ENCODE results near the gene PIM3.

The PIM3 gene

GRCh38 chr22:49999946-50000586, 39.5 kb downstream of the PIM3 start:
- no peak overlapping the region for H3K4me3 ChIP-seq (ENCODE audit: low read depth, low read length)
- in situ Hi-C loops (cut with HindIII; ENCODE audit: low sequenced_read_pairs), result no loop called here
- no peak for DNase-seq (ENCODE audit: low read depth, low spot score)
- TF ChIP-seq, protein P1, sequence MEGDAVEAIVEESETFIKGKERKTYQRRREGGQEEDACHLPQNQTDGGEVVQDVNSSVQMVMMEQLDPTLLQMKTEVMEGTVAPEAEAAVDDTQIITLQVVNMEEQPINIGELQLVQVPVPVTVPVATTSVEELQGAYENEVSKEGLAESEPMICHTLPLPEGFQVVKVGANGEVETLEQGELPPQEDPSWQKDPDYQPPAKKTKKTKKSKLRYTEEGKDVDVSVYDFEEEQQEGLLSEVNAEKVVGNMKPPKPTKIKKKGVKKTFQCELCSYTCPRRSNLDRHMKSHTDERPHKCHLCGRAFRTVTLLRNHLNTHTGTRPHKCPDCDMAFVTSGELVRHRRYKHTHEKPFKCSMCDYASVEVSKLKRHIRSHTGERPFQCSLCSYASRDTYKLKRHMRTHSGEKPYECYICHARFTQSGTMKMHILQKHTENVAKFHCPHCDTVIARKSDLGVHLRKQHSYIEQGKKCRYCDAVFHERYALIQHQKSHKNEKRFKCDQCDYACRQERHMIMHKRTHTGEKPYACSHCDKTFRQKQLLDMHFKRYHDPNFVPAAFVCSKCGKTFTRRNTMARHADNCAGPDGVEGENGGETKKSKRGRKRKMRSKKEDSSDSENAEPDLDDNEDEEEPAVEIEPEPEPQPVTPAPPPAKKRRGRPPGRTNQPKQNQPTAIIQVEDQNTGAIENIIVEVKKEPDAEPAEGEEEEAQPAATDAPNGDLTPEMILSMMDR (IDR thresholded peaks at IDR 0.05; ENCODE audit: low read depth, low read length), result no peak

GRCh38 chr22:50000587-50001387, 40.2 kb downstream of the PIM3 start:
- in situ Hi-C loops (cut with HindIII; ENCODE audit: low sequenced_read_pairs), result no loop called here
- DNase-seq (ENCODE audit: low read depth, low spot score), result no peak
- H3K4me3 ChIP-seq (ENCODE audit: low read depth, low read length), result no peak overlapping the region
- TF ChIP-seq, protein P1 (IDR thresholded peaks at IDR 0.05; ENCODE audit: low read depth, low read length), result no peak

- TF ChIP-seq, protein P1 (IDR thresholded peaks at IDR 0.05; ENCODE audit: low read depth, low read length), result no peak
- in situ Hi-C loops (cut with HindIII; ENCODE audit: low sequenced_read_pairs), result no loop called here
- no peak overlapping the region for H3K4me3 ChIP-seq (ENCODE audit: low read depth, low read length)
- no peak for DNase-seq (ENCODE audit: low read depth, low spot score)
Measured at GRCh38 chr22:50001388-50002231, 41.0 kb downstream of the PIM3 start.

DNA sequence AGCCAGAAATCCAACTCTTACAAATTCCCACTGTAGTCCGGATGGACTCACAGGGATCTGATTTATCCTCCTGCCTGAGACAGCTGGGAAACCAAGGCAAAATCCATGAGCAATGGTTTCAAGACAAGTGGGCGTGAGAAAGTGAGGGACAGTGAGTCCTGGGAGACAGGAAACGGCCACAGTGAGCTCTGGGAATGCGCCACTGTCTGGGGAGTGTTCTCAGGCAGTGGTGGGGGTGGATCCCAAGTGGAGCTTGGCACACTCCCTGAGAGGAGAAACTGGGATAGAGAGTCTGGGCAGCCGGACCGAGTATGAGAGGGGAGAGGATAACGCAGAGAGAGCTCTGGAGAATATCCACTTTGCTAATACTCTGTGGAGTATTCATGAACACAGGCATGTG, 42.2 kb downstream of the PIM3 start:
- H3K4me3 ChIP-seq (ENCODE audit: low read depth, low read length), result no peak overlapping the region
- in situ Hi-C loops (cut with HindIII; ENCODE audit: low sequenced_read_pairs), result no loop called here
- TF ChIP-seq, protein P1 (IDR thresholded peaks at IDR 0.05; ENCODE audit: low read depth, low read length), result no peak
- no peak for DNase-seq (ENCODE audit: low read depth, low spot score)

GRCh38 chr22:50004918-50005317, 44.3 kb downstream of the PIM3 start:
- no peak for DNase-seq (ENCODE audit: low read depth, low spot score)
- in situ Hi-C loops (cut with HindIII; ENCODE audit: low sequenced_read_pairs), result no loop called here
- TF ChIP-seq, protein P1 (IDR thresholded peaks at IDR 0.05; ENCODE audit: low read depth, low read length), result no peak
- no peak overlapping the region for H3K4me3 ChIP-seq (ENCODE audit: low read depth, low read length)

- H3K4me3 ChIP-seq (ENCODE audit: low read depth, low read length), result no peak overlapping the region
- no peak for DNase-seq (ENCODE audit: low read depth, low spot score)
- TF ChIP-seq, protein P1 (IDR thresholded peaks at IDR 0.05; ENCODE audit: low read depth, low read length), result no peak
- in situ Hi-C loops (cut with HindIII; ENCODE audit: low sequenced_read_pairs), result no loop called here
Measured at GRCh38 chr22:50007057-50007511, 46.5 kb downstream of the PIM3 start.
